Measurements from ENCODE around the gene KRT77.

The KRT77 gene

DNA sequence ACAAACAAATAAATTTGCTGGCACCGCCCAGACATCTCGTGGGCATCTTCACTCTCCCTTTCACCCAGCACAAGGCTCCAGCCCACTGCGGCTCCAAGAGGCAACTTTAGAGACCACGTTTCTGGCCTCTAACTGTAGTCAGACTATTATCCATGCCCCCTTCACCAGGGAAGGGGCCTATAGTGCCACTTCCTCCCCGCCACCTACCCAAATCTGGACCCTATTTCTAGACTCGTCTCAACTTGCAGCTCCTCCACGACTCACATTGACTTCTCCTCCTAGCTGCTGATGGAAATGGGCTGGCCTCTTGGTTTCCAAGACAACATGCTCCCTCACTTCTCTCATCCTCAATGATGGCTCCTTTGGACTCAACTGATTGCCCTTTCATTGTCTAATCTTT lies 35.4 kb downstream of the KRT77 start:
- H3K4me1 ChIP-seq (ENCODE audit: insufficient read depth, poor library complexity, severe bottlenecking): peaks cover 9% of the 10 kb centered on the region
- H3K4me3 ChIP-seq (ENCODE audit: severe bottlenecking): no peak overlapping the region
- no peaks in the 10 kb centered on the region for H3K27me3 ChIP-seq (ENCODE audit: insufficient read depth, poor library complexity, severe bottlenecking)

DNA sequence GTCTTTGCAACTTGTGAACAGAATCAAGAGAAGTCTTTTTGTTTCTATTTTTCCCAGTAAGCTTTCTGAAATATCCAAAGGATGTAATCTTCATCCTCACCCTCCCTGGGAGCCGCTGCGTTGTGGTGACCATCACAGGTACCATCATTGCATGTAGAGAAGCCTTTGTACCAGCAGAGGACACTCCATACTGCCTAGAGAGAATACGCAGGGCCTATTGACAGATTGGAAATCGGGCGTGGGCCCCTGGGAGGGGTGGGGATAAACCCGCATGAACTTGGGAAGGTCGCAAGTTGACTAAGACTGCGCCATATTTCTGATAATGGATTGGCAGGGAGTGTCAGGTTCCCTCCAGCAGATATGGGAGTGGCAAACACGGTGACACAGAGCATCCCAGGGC lies 35.8 kb downstream of the KRT77 start:
- DNase-seq (ENCODE audit: low spot score): no peak
- Histone ChIP-seq H3K27me3 (ENCODE audit: insufficient read depth, poor library complexity, severe bottlenecking) (no peaks in the 10 kb centered on the region), H3K36me3 (ENCODE audit: low read depth) (no peaks in the 10 kb centered on the region), H3K9me3 (ENCODE audit: severe bottlenecking) (no peaks in the 10 kb centered on the region), H3K4me1 (ENCODE audit: insufficient read depth, poor library complexity, severe bottlenecking) (peaks cover 5% of the 10 kb centered on the region), H3K27ac (ENCODE audit: poor library complexity, severe bottlenecking) (no peak overlapping the region), H3K4me3 (ENCODE audit: severe bottlenecking) (no peak overlapping the region)
- ATAC-seq (ENCODE audit: low read depth): no peak
- TF ChIP-seq, protein P1, sequence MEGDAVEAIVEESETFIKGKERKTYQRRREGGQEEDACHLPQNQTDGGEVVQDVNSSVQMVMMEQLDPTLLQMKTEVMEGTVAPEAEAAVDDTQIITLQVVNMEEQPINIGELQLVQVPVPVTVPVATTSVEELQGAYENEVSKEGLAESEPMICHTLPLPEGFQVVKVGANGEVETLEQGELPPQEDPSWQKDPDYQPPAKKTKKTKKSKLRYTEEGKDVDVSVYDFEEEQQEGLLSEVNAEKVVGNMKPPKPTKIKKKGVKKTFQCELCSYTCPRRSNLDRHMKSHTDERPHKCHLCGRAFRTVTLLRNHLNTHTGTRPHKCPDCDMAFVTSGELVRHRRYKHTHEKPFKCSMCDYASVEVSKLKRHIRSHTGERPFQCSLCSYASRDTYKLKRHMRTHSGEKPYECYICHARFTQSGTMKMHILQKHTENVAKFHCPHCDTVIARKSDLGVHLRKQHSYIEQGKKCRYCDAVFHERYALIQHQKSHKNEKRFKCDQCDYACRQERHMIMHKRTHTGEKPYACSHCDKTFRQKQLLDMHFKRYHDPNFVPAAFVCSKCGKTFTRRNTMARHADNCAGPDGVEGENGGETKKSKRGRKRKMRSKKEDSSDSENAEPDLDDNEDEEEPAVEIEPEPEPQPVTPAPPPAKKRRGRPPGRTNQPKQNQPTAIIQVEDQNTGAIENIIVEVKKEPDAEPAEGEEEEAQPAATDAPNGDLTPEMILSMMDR (IDR thresholded peaks at IDR 0.05; ENCODE audit: poor library complexity, severe bottlenecking): no peak

More for the DNA sequence above, 35.4 kb downstream of the KRT77 start:
- TF ChIP-seq, protein P1 (IDR thresholded peaks at IDR 0.05; ENCODE audit: poor library complexity, severe bottlenecking): no peak
- no peak for ATAC-seq (ENCODE audit: low read depth)
- DNase-seq (ENCODE audit: low spot score): no peak
- Histone ChIP-seq H3K27ac (ENCODE audit: poor library complexity, severe bottlenecking) (no peak overlapping the region), H3K36me3 (ENCODE audit: low read depth) (no peaks in the 10 kb centered on the region), H3K9me3 (ENCODE audit: severe bottlenecking) (no peaks in the 10 kb centered on the region)

DNA sequence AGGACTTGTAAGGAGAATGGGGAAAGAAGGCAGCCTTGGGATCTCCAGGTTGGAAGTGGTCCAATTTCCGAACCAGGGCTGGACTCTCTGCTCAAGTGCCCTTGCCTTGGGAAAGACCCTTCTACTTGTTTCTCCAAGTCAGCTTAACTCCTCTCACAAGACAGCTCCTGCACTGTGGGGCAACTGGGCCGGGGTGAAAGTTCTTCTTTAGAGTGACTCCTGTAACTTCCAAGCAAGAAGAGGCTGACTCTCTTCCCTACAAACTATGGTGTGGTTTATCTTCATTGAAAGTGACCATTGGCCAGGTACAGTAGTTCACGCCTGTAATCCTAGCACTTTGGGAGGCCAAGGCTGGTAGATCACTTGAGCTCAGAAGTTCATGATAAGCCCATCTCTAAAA lies 36.9 kb downstream of the KRT77 start:
- no peaks in the 10 kb centered on the region for H3K36me3 ChIP-seq (ENCODE audit: low read depth)
- TF ChIP-seq, protein P1 (IDR thresholded peaks at IDR 0.05; ENCODE audit: poor library complexity, severe bottlenecking): no peak
- DNase-seq (ENCODE audit: low spot score): no peak
- H3K9me3 ChIP-seq (ENCODE audit: severe bottlenecking): no peaks in the 10 kb centered on the region
- no peak overlapping the region for H3K27ac ChIP-seq (ENCODE audit: poor library complexity, severe bottlenecking)
- ATAC-seq (ENCODE audit: low read depth): no peak
- H3K27me3 ChIP-seq (ENCODE audit: insufficient read depth, poor library complexity, severe bottlenecking): no peaks in the 10 kb centered on the region
- H3K4me3 ChIP-seq (ENCODE audit: severe bottlenecking): no peak overlapping the region
- H3K4me1 ChIP-seq (ENCODE audit: insufficient read depth, poor library complexity, severe bottlenecking): no peaks in the 10 kb centered on the region

DNA sequence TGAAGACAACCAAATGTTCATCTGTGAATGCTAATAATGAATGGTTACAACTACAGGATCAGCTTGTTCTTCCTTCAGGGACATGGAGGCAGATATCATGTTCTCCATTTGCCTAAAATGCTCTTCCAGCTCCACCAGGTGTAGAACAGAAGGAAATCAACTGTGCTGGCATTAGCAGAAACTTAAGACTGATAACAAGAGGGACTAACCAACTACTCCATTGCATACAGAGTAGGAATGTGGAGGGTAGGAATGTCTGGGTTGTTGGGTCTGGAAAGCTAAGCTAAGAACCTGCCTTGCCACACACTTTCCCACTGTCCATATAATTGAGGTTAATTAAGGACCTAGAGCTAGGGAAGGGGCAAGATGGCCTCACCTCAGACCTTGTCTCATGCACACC lies 39.9 kb downstream of the KRT77 start:
- no peaks in the 10 kb centered on the region for H3K36me3 ChIP-seq (ENCODE audit: low read depth)
- H3K27ac ChIP-seq (ENCODE audit: poor library complexity, severe bottlenecking): no peak overlapping the region
- ATAC-seq (ENCODE audit: low read depth) (no peak), DNase-seq (ENCODE audit: low spot score) (no peak)
- no peaks in the 10 kb centered on the region for H3K4me1 ChIP-seq (ENCODE audit: insufficient read depth, poor library complexity, severe bottlenecking)
- TF ChIP-seq, protein P1 (IDR thresholded peaks at IDR 0.05; ENCODE audit: poor library complexity, severe bottlenecking): no peak
- no peaks in the 10 kb centered on the region for H3K9me3 ChIP-seq (ENCODE audit: severe bottlenecking)
- no peak overlapping the region for H3K4me3 ChIP-seq (ENCODE audit: severe bottlenecking)
- H3K27me3 ChIP-seq (ENCODE audit: insufficient read depth, poor library complexity, severe bottlenecking): no peaks in the 10 kb centered on the region

DNA sequence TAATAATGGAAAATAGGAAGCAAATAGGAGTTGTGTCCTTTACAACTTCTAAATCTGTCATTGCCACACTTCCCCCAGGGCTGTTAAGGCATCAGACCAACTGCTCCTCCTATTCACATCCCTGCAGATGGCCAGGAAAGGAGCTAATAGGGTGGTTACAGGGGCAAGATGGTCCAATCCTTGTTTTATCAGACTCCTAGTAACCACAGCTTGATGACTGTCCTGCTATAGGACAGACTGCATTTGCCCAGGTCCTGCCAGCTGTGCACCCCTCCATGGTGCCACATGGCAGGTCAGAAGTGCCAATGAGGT lies 40.5 kb downstream of the KRT77 start:
- H3K27me3 ChIP-seq (ENCODE audit: insufficient read depth, poor library complexity, severe bottlenecking): no peaks in the 10 kb centered on the region
- ATAC-seq (ENCODE audit: low read depth): no peak
- no peaks in the 10 kb centered on the region for H3K9me3 ChIP-seq (ENCODE audit: severe bottlenecking)
- no peak overlapping the region for H3K4me3 ChIP-seq (ENCODE audit: severe bottlenecking)
- no peak for DNase-seq (ENCODE audit: low spot score)
- H3K4me1 ChIP-seq (ENCODE audit: insufficient read depth, poor library complexity, severe bottlenecking): no peaks in the 10 kb centered on the region
- no peak overlapping the region for H3K27ac ChIP-seq (ENCODE audit: poor library complexity, severe bottlenecking)
- no peaks in the 10 kb centered on the region for H3K36me3 ChIP-seq (ENCODE audit: low read depth)
- TF ChIP-seq, protein P1 (IDR thresholded peaks at IDR 0.05; ENCODE audit: poor library complexity, severe bottlenecking): no peak
